ENCODE measurements around the gene SIAH2. TPM values are rescaled to one million over a fixed set of nuclear protein-coding genes. Genes with fewer than 3 reads are reported as not detected.
A peak's percentile ranks its signal among the peaks of the same experiment; 100 is the strongest.
"Not testable (repeated sequence)": the region's sequence is repeated elsewhere in the genome, so short reads cannot be mapped to it uniquely, and the experiment has no call there.

The SIAH2 gene
- 10 to 100 TPM in 11 of 12 donors, not detected in 1; 17.5 to 41.3 (median 22.3) TPM for polyA plus RNA-seq (ENCODE audit: insufficient read length in 12 of 12)
- long read RNA-seq, donor 1, transcript SIAH2-201 (2 exons, 2,517 nt), result major isoform, 21 of 28 reads
- long read RNA-seq, donor 1, partial matches to known transcripts, result 7 of 28 reads
- long read RNA-seq, donor 1, other reads (novel, unspliced or antisense), result 0 of 28 reads
- long read RNA-seq, donor 2, transcript SIAH2-201 (2 exons, 2,517 nt), result major isoform, 14 of 14 reads
- long read RNA-seq, donor 2, partial matches to known transcripts, result 0 of 14 reads
- long read RNA-seq, donor 2, other reads (novel, unspliced or antisense), result 0 of 14 reads
- long read RNA-seq, donor 3, transcript SIAH2-201 (2 exons, 2,517 nt), result major isoform, 5 of 5 reads
- long read RNA-seq, donor 3, partial matches to known transcripts, result 0 of 5 reads
- long read RNA-seq, donor 3, other reads (novel, unspliced or antisense), result 0 of 5 reads
- long read RNA-seq, donor 4, partial matches to known transcripts, result 0 of 4 reads
- long read RNA-seq, donor 4, other reads (novel, unspliced or antisense), result 0 of 4 reads
- long read RNA-seq, donor 5, transcript SIAH2-201 (2 exons, 2,517 nt), result major isoform, 8 of 8 reads
- long read RNA-seq, donor 5, partial matches to known transcripts, result 0 of 8 reads
- long read RNA-seq, donor 5, other reads (novel, unspliced or antisense), result 0 of 8 reads
- long read RNA-seq, donor 6, transcript SIAH2-201 (2 exons, 2,517 nt), result major isoform, 10 of 10 reads
- long read RNA-seq, donor 6, partial matches to known transcripts, result 0 of 10 reads
- long read RNA-seq, donor 6, other reads (novel, unspliced or antisense), result 0 of 10 reads
- long read RNA-seq, donor 7, transcript SIAH2-201 (2 exons, 2,517 nt), result major isoform, 5 of 5 reads
- long read RNA-seq, donor 7, partial matches to known transcripts, result 0 of 5 reads
- long read RNA-seq, donor 7, other reads (novel, unspliced or antisense), result 0 of 5 reads
- long read RNA-seq, donor 8, transcript SIAH2-201 (2 exons, 2,517 nt), result major isoform, 23 of 23 reads
- long read RNA-seq, donor 8, partial matches to known transcripts, result 0 of 23 reads
- long read RNA-seq, donor 8, other reads (novel, unspliced or antisense), result 0 of 23 reads
- long read RNA-seq, donor 9, transcript SIAH2-201 (2 exons, 2,517 nt), result major isoform, 7 of 7 reads
- long read RNA-seq, donor 9, partial matches to known transcripts, result 0 of 7 reads
- long read RNA-seq, donor 9, other reads (novel, unspliced or antisense), result 0 of 7 reads
- long read RNA-seq, donor 10, transcript SIAH2-201 (2 exons, 2,517 nt), result major isoform, 10 of 10 reads
- long read RNA-seq, donor 10, partial matches to known transcripts, result 0 of 10 reads
- long read RNA-seq, donor 10, other reads (novel, unspliced or antisense), result 0 of 10 reads
- long read RNA-seq, donor 11, transcript SIAH2-201 (2 exons, 2,517 nt), result major isoform, 18 of 18 reads
- long read RNA-seq, donor 11, partial matches to known transcripts, result 0 of 18 reads
- long read RNA-seq, donor 11, other reads (novel, unspliced or antisense), result 0 of 18 reads

GRCh38 chr3:150763122-150763840 is at the start of gene SIAH2:
Gene SIAH2 (minus strand): TSS chr3:150763169. CDS start chr3:150762849, 320 bp downstream.
- peak; percentile 91 for DNase-seq

- no peak for DNase-seq
These were observed 49.0 kb upstream of the SIAH2 start for GRCh38 chr3:150811984-150812383.

GRCh38 chr3:150810641-150811040 is 47.7 kb upstream of the SIAH2 start:
- no peak for DNase-seq

GRCh38 chr3:150806185-150806835 is 43.3 kb upstream of the SIAH2 start:
- DNase-seq, result no peak

GRCh38 chr3:150805354-150805753 is 42.4 kb upstream of the SIAH2 start:
- DNase-seq, result no peak

- DNase-seq, result no peak
These were observed 40.5 kb upstream of the SIAH2 start for GRCh38 chr3:150803440-150803985.

GRCh38 chr3:150800722-150801121 is 37.8 kb upstream of the SIAH2 start:
- DNase-seq, result no peak

GRCh38 chr3:150798122-150798618 is 35.2 kb upstream of the SIAH2 start:
- DNase-seq, result no peak

- DNase-seq, result no peak
These were observed 34.2 kb upstream of the SIAH2 start for GRCh38 chr3:150797155-150797554.

- not testable (repeated sequence) for DNase-seq
These were observed 33.6 kb upstream of the SIAH2 start for GRCh38 chr3:150796527-150796926.

GRCh38 chr3:150793641-150794040 is 30.7 kb upstream of the SIAH2 start:
- no peak for DNase-seq

GRCh38 chr3:150790629-150791028 is 27.7 kb upstream of the SIAH2 start:
- no peak for DNase-seq

GRCh38 chr3:150789451-150789850 is 26.5 kb upstream of the SIAH2 start:
- no peak for DNase-seq

- DNase-seq, result peak; percentile 80
These were observed 24.9 kb upstream of the SIAH2 start for GRCh38 chr3:150787741-150788370.

GRCh38 chr3:150786791-150787190 is 23.8 kb upstream of the SIAH2 start:
- no peak for DNase-seq

- DNase-seq, result no peak
These were observed 21.8 kb upstream of the SIAH2 start for GRCh38 chr3:150784747-150785125.

GRCh38 chr3:150783920-150784746 is 21.2 kb upstream of the SIAH2 start:
- DNase-seq, result no peak

- no peak for DNase-seq
These were observed 20.3 kb upstream of the SIAH2 start for GRCh38 chr3:150783316-150783715.
